PC-3 (cell line): ENCODE measurements around the gene RNF166. TPM values are rescaled to one million over a fixed set of nuclear protein-coding genes. Genes with fewer than 3 reads are reported as not detected.

Experiments used
- ATAC-seq: fragments of 200-7000 bp; cut with Tn5 transposase; 2 replicates; pipeline ENCODE4 v1.9.1; 2020; ENCODE audit warnings: mild to moderate bottlenecking, moderate library complexity
- BruUV-seq: library from RNA; stranded (reverse); fragments of 400-500 nt; replicated peaks from 2 replicates; lab custom pipeline; 2021; lab: Mats Ljungman, UMichigan
- CTCF ChIA-PET: fragments of 300-600 bp; sonication (Branson Sonifier 250); formaldehyde crosslinking; loops from one replicate; lab custom pipeline; 2022; ENCODE audit warnings: antibody characterized with exemption; lab: Charles Lee
- POLR2A ChIA-PET: fragments of 300-600 bp; sonication (Branson Sonifier 250); formaldehyde crosslinking; loops from one replicate; lab custom pipeline; 2022; ENCODE audit warnings: antibody characterized with exemption; ENCODE audit not compliant: unreplicated experiment; lab: Charles Lee
- DNase-seq: peaks from one replicate; pipeline ENCODE4 v3.0.0-alpha.2; 2015
- H2AFZ ChIP-seq: fragments of 300-600 bp; sonication (generic); 2 replicates; pipeline ENCODE4 v1.6.0; 2016; ENCODE audit warnings: antibody characterized with exemption, low read length
- H3F3A ChIP-seq: fragments of 300-600 bp; sonication (generic); one replicate; pipeline ENCODE4 v1.6.0; 2017; ENCODE audit warnings: antibody characterized with exemption, low read length, control low read depth, mild to moderate bottlenecking; ENCODE audit not compliant: unreplicated experiment
- H3K27ac ChIP-seq: fragments of 300-600 bp; sonication (generic); 2 replicates; pipeline ENCODE4 v1.5.1; 2016; ENCODE audit warnings: mild to moderate bottlenecking, low read length
- H3K27me3 ChIP-seq: fragments of 300-600 bp; sonication (generic); 2 replicates; pipeline ENCODE4 v1.6.1; 2016; ENCODE audit warnings: low read length, mixed read lengths
- H3K36me3 ChIP-seq: fragments of 300-600 bp; sonication (generic); 2 replicates; pipeline ENCODE4 v1.6.1; 2016; ENCODE audit warnings: low read depth, mixed run types, low read length, mixed read lengths
- H3K4me1 ChIP-seq: fragments of 300-600 bp; sonication (generic); 2 replicates; pipeline ENCODE4 v1.5.1; 2016; ENCODE audit warnings: low read length; ENCODE audit not compliant: insufficient read depth
- H3K4me2 ChIP-seq: fragments of 300-600 bp; sonication (generic); 2 replicates; pipeline ENCODE4 v1.6.0; 2016; ENCODE audit warnings: low read length
- H3K4me3 ChIP-seq: fragments of 300-600 bp; sonication (generic); 2 replicates; pipeline ENCODE4 v1.5.1; 2016; ENCODE audit warnings: mild to moderate bottlenecking, low read length, mixed read lengths
- H3K79me2 ChIP-seq: fragments of 300-600 bp; sonication (generic); 2 replicates; pipeline ENCODE4 v1.6.1; 2017; ENCODE audit warnings: low read length, mixed read lengths
- H3K9ac ChIP-seq: fragments of 300-600 bp; sonication (generic); 2 replicates; pipeline ENCODE4 v1.6.0; 2016; ENCODE audit warnings: mild to moderate bottlenecking, low read length
- H3K9me2 ChIP-seq: fragments of 300-600 bp; sonication (generic); replicated peaks from 2 replicates; pipeline ENCODE4 v1.6.1; 2016; ENCODE audit warnings: mixed run types, low read length, mixed read lengths
- H3K9me3 ChIP-seq: fragments of 300-600 bp; sonication (generic); 2 replicates; pipeline ENCODE4 v1.6.1; 2016; ENCODE audit warnings: low read length, mixed read lengths
- H4K20me1 ChIP-seq: fragments of 300-600 bp; sonication (generic); 2 replicates; pipeline ENCODE4 v1.6.1; 2016; ENCODE audit warnings: low read length, mixed read lengths
- CTCF ChIP-seq: fragments of 300-600 bp; sonication (generic); conservative IDR thresholded peaks from 2 replicates; pipeline ENCODE4 v1.5.1; 2017; ENCODE audit warnings: antibody characterized with exemption, low read depth, mild to moderate bottlenecking, low read length
- EZH2 ChIP-seq: fragments of 300-600 bp; sonication (generic); IDR thresholded peaks from one replicate; pipeline ENCODE4 v1.6.1; 2017; ENCODE audit warnings: antibody characterized with exemption, mild to moderate bottlenecking, low read length; ENCODE audit not compliant: unreplicated experiment
- EZH2phosphoT487 ChIP-seq: fragments of 300-600 bp; sonication (generic); IDR thresholded peaks from 2 replicates; pipeline ENCODE4 v1.6.1; 2018; ENCODE audit warnings: mild to moderate bottlenecking, antibody characterized with exemption, low read length, borderline replicate concordance
- intact Hi-C: fragments of 100-400 bp; cut with micrococcal nuclease; formaldehyde crosslinking; loops from 2 replicates; pipeline ENCODE4 v1.9.0; 2023
- total RNA-seq: library from RNA; depleted of rRNA; stranded (reverse); fragments of >200 nt; gene quantifications from 2 replicates; pipeline ENCODE4 v1.2.3, GENCODE V29; 2014

RNF166 gene
- total RNA-seq, 1 experiment from 2014 or later = 28.8 TPM

GRCh38 chr16:88723911-88724310 is 17.7 kb upstream of the RNF166 start:
- no peaks in the 10 kb centered on the region for H3K9me2 ChIP-seq
- H3K27me3 ChIP-seq = no peaks in the 10 kb centered on the region
- no TSS peak for BruUV-seq
- no peaks in the 10 kb centered on the region for H3K4me1 ChIP-seq
- no peak overlapping the region for H3K9ac ChIP-seq
- no peak overlapping the region for H3K4me3 ChIP-seq
- H3F3A ChIP-seq = no peaks in the 10 kb centered on the region
- H3K36me3 ChIP-seq = peaks cover 4% of the 10 kb centered on the region; the same call in 1 of the 2 replicates
- ATAC-seq = no peak
- no peak for DNase-seq
- no peak overlapping the region for H3K4me2 ChIP-seq
- POLR2A ChIA-PET = no interaction called here
- H2AFZ ChIP-seq = no peak overlapping the region
- no peak overlapping the region for H3K27ac ChIP-seq
- no peaks in the 10 kb centered on the region for H3K9me3 ChIP-seq
- CTCF ChIA-PET = no interaction called here
- no peaks in the 10 kb centered on the region for H4K20me1 ChIP-seq
- intact Hi-C loops = no loop called here
- H3K79me2 ChIP-seq = no peaks in the 10 kb centered on the region
- TF ChIP-seq EZH2 = no peak
- TF ChIP-seq CTCF = no peak
- no peak for TF ChIP-seq EZH2phosphoT487

- no peaks in the 10 kb centered on the region for H3K4me1 ChIP-seq
- no peak overlapping the region for H3K27ac ChIP-seq
- BruUV-seq = no TSS peak
- TF ChIP-seq CTCF (no peak), EZH2phosphoT487 (no peak), EZH2 (no peak)
- no peaks in the 10 kb centered on the region for H3K9me3 ChIP-seq
- no peak overlapping the region for H3K9ac ChIP-seq
- no peak overlapping the region for H3K4me3 ChIP-seq
- intact Hi-C loops = no loop called here
- no peaks in the 10 kb centered on the region for H3K9me2 ChIP-seq
- H3F3A ChIP-seq = no peaks in the 10 kb centered on the region
- no peak overlapping the region for H2AFZ ChIP-seq
- no peaks in the 10 kb centered on the region for H3K79me2 ChIP-seq
- H3K27me3 ChIP-seq = no peaks in the 10 kb centered on the region
- ATAC-seq = no peak
- ChIA-PET CTCF (no interaction called here), POLR2A (no interaction called here)
- H4K20me1 ChIP-seq = no peaks in the 10 kb centered on the region
- no peak overlapping the region for H3K4me2 ChIP-seq
- no peak for DNase-seq
- H3K36me3 ChIP-seq = peaks cover 4% of the 10 kb centered on the region; the same call in 1 of the 2 replicates
These were observed 17.3 kb upstream of the RNF166 start for GRCh38 chr16:88723507-88723887.

DNA sequence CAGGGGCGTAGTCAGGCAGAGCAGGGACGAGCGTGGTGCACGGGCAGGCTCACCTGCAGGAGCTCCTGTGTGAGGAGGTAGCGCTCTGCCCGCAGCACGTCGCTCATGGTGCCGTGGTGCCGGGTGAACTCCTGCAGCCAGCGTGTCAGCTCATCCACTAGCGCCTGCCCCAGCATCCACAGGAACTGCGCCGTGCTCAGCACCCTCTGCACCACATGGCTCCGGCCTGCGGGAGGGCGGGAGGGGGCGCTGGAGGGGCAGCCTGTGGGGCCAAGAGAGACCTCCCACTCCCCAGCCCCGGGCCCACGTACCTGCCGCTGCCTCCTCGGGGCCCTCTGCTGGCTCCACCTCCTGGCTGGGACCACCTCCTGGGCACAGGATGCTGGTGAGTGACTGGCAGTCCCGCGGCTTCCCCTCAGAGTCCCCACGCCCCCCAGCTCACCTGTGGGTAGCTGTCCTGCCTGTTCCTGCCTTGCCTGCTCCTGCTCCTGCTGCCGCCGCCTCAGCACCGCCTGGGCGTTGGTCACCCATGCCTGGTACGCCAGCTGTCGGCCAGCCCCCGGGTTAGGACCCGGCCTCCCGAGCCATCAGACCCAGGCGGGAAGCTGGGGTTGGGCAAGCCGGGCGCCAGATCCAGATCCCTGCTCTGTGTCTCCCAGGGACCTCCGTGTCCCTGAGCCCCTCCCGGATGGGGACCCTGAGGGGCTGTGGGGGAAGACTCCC is 16.7 kb upstream of the RNF166 start:
- TF ChIP-seq EZH2phosphoT487 = no peak
- TF ChIP-seq CTCF = no peak
- no peak for TF ChIP-seq EZH2
- peaks cover 4% of the 10 kb centered on the region; the same call in 1 of the 2 replicates for H3K36me3 ChIP-seq
- ATAC-seq = no peak
- no peaks in the 10 kb centered on the region for H3K9me3 ChIP-seq
- H3K9me2 ChIP-seq = no peaks in the 10 kb centered on the region
- ChIA-PET CTCF (no interaction called here), POLR2A (no interaction called here)
- no peak overlapping the region for H3K4me3 ChIP-seq
- no peak overlapping the region for H3K9ac ChIP-seq
- no peaks in the 10 kb centered on the region for H3F3A ChIP-seq
- no peak overlapping the region for H3K27ac ChIP-seq
- BruUV-seq = no TSS peak
- no peak overlapping the region for H3K4me2 ChIP-seq
- no peak overlapping the region for H2AFZ ChIP-seq
- H4K20me1 ChIP-seq = no peaks in the 10 kb centered on the region
- intact Hi-C loops = no loop called here
- H3K79me2 ChIP-seq = no peaks in the 10 kb centered on the region
- no peaks in the 10 kb centered on the region for H3K4me1 ChIP-seq
- H3K27me3 ChIP-seq = no peaks in the 10 kb centered on the region
- DNase-seq = no peak
